ENCODE results near the gene RGS9. TPM values are rescaled to one million over a fixed set of nuclear protein-coding genes. Genes with fewer than 3 reads are reported as not detected.

The RGS9 gene
- total and polyA plus RNA-seq, 2 of the 13 experiments (the other 11 are each of a cell fraction or from before 2014, with no cell fraction given) = 0.44 to 0.74 TPM

DNA sequence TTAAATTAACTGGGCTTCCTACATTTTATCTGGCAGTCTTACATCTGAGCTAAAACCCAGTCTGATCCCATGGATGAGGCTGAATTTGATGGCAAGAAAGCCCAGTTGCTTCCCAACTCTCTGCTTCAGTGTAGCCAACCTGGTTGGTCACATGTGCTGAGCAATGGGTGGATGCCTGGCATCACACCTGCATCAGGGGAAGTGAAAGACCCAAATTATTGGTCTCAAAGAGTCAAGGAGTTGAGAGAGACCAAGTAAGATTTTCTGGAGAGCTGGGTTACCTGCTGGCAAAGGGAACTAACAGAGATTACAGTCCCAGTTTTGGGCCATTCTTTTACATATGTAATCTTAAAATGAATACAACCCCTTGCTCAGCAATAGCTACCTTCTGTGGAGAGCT lies 38.8 kb downstream of the RGS9 start:
- no peak for DNase-seq (ENCODE audit: low spot score)
- ChIA-PET POLR2A (no interaction called here), CTCF (ENCODE audit: low intra/inter-chr PET ratio, low total read pairs) (no interaction called here)
- in situ Hi-C loops (cut with HindIII; ENCODE audit: extremely low pct_ligation_motif_present, low pct_unique_long_range_greater_than_20kb) (no loop called here), intact Hi-C loops (cut with micrococcal nuclease; ENCODE audit: unreplicated experiment) (no loop called here)
- H3K4me1 ChIP-seq (ENCODE audit: insufficient read depth, low read length) = no peaks in the 10 kb centered on the region
- H3K9me3 ChIP-seq (ENCODE audit: low read length) = no peaks in the 10 kb centered on the region
- TF ChIP-seq, protein P1, sequence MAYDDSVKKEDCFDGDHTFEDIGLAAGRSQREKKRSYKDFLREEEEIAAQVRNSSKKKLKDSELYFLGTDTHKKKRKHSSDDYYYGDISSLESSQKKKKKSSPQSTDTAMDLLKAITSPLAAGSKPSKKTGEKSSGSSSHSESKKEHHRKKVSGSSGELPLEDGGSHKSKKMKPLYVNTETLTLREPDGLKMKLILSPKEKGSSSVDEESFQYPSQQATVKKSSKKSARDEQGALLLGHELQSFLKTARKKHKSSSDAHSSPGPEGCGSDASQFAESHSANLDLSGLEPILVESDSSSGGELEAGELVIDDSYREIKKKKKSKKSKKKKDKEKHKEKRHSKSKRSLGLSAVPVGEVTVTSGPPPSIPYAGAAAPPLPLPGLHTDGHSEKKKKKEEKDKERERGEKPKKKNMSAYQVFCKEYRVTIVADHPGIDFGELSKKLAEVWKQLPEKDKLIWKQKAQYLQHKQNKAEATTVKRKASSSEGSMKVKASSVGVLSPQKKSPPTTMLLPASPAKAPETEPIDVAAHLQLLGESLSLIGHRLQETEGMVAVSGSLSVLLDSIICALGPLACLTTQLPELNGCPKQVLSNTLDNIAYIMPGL (CRISPR knock-in tag; IDR thresholded peaks at IDR 0.05; ENCODE audit: borderline replicate concordance in 1 of 2, low read depth in 1 of 2) = no peak
- TF ChIP-seq ZNF138 (CRISPR knock-in tag; IDR thresholded peaks at IDR 0.05; ENCODE audit: low read depth) (no peak), GFI1 (CRISPR knock-in tag; IDR thresholded peaks at IDR 0.05; ENCODE audit: borderline replicate concordance) (no peak), RBM39 (IDR thresholded peaks at IDR 0.05; ENCODE audit: low read depth, low read length, poor library complexity, severe bottlenecking) (no peak), HOXD1 (CRISPR knock-in tag; IDR thresholded peaks at IDR 0.05) (no peak)
- TF ChIP-seq, protein P2, sequence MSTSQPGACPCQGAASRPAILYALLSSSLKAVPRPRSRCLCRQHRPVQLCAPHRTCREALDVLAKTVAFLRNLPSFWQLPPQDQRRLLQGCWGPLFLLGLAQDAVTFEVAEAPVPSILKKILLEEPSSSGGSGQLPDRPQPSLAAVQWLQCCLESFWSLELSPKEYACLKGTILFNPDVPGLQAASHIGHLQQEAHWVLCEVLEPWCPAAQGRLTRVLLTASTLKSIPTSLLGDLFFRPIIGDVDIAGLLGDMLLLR (CRISPR knock-in tag; IDR thresholded peaks at IDR 0.05) = no peak
- TF ChIP-seq, protein P3, sequence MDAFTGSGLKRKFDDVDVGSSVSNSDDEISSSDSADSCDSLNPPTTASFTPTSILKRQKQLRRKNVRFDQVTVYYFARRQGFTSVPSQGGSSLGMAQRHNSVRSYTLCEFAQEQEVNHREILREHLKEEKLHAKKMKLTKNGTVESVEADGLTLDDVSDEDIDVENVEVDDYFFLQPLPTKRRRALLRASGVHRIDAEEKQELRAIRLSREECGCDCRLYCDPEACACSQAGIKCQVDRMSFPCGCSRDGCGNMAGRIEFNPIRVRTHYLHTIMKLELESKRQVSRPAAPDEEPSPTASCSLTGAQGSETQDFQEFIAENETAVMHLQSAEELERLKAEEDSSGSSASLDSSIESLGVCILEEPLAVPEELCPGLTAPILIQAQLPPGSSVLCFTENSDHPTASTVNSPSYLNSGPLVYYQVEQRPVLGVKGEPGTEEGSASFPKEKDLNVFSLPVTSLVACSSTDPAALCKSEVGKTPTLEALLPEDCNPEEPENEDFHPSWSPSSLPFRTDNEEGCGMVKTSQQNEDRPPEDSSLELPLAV (CRISPR knock-in tag; conservative IDR thresholded peaks at IDR 0.05; ENCODE audit: low read depth) = no peak
- no peaks in the 10 kb centered on the region for H4K20me1 ChIP-seq (ENCODE audit: insufficient read depth, low read length)
- no peak overlapping the region for H3K4me2 ChIP-seq (ENCODE audit: low read depth, low read length)
- no peaks in the 10 kb centered on the region for H3K79me2 ChIP-seq (ENCODE audit: insufficient read depth, low read length)
- ATAC-seq = no peak
- no peak overlapping the region for H3K9ac ChIP-seq (ENCODE audit: insufficient read depth, low read depth, low read length)
- no peaks in the 10 kb centered on the region for H3K36me3 ChIP-seq (replicated peaks in 1 of 2; ENCODE audit: control insufficient read depth in 1 of 2, insufficient read depth in 2 of 2, low read length in 2 of 2)
- no peak overlapping the region for H2AFZ ChIP-seq (ENCODE audit: low read length)
- no peak overlapping the region for H3K27ac ChIP-seq (ENCODE audit: extremely low read length, insufficient read depth, low read length)
- peaks cover 0 to 9% of the 10 kb centered on the region in 2 experiments; a peak in 1 of 5 replicates for H3K27me3 ChIP-seq (ENCODE audit: control insufficient read depth in 1 of 2, insufficient read depth in 2 of 2, low read length in 2 of 2)
- H3K4me3 ChIP-seq (replicated peaks in 1 of 3; ENCODE audit: insufficient read depth in 1 of 3, low read depth in 2 of 3, low read length in 3 of 3) = no peak overlapping the region
- FAIRE-seq = no peak
- no TSS peak for BruUV-seq (replicated peaks)

Data from HepG2 (cell line).